Kidney epithelial cell (primary cell): ENCODE measurements around the gene LDB2. TPM values are rescaled to one million over a fixed set of nuclear protein-coding genes. Genes with fewer than 3 reads are reported as not detected.

Source experiments
- DNase-seq: peaks from one replicate; pipeline ENCODE4 v3.0.0-alpha.2; 2010; ENCODE audit warnings: low read depth
- H3K27me3 ChIP-seq: 2 replicates; pipeline ENCODE4 v1.6.0; 2011; ENCODE audit warnings: low read length; ENCODE audit not compliant: control insufficient read depth, insufficient read depth
- H3K36me3 ChIP-seq: 2 replicates; pipeline ENCODE4 v1.5.1; 2011; ENCODE audit warnings: low read length; ENCODE audit not compliant: control insufficient read depth, insufficient read depth
- H3K4me3 ChIP-seq: 2 replicates; pipeline ENCODE4 v1.5.1; 2011; ENCODE audit warnings: low read depth, mild to moderate bottlenecking, control low read depth, low read length
- CTCF ChIP-seq: IDR thresholded peaks from 2 replicates; pipeline ENCODE4 v1.5.1; 2011; ENCODE audit warnings: mild to moderate bottlenecking, moderate library complexity, low read length, control low read depth, inconsistent platforms; ENCODE audit not compliant: insufficient read depth, poor library complexity, severe bottlenecking
- total RNA-seq: library from RNA; depleted of rRNA; stranded (reverse); fragments of >200 nt; gene quantifications from 2 replicates; pipeline ENCODE4 v1.2.3, GENCODE V29; 2015

LDB2 gene
- total RNA-seq, 1 donor from 2014 or later: 0.46 TPM

- Histone ChIP-seq H3K36me3 (no peaks in the 10 kb centered on the region), H3K4me3 (no peak overlapping the region), H3K27me3 (no peaks in the 10 kb centered on the region)
- DNase-seq: no peak
- no peak for TF ChIP-seq CTCF
These were observed 81.2 kb downstream of the LDB2 start for GRCh38 chr4:16817286-16817685.

GRCh38 chr4:16814361-16814760, 84.1 kb downstream of the LDB2 start:
- no peak for TF ChIP-seq CTCF
- Histone ChIP-seq H3K4me3 (no peak overlapping the region), H3K36me3 (no peaks in the 10 kb centered on the region), H3K27me3 (no peaks in the 10 kb centered on the region)
- DNase-seq: no peak

DNA sequence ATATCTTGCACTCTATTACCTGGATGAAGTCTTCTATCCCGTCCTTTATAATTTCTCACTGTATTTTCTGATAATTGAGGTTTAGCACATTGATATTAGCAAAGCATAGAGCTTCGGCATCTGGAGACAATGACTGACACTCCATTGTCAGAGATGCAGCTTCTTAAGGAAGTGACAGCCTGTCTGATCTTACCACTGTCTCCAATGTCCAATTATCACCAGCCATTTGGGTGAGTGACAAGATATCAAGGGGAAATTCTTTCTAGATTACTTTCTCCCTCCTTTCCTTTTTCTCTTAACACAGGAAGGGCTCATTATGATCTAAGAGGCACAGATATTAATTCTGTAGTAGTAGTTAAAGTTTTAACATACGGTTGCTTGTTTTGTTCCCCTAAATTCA, 86.4 kb downstream of the LDB2 start:
- no peak for DNase-seq
- H3K4me3 ChIP-seq: no peak overlapping the region
- no peaks in the 10 kb centered on the region for H3K36me3 ChIP-seq
- H3K27me3 ChIP-seq: no peaks in the 10 kb centered on the region
- no peak for TF ChIP-seq CTCF

DNA sequence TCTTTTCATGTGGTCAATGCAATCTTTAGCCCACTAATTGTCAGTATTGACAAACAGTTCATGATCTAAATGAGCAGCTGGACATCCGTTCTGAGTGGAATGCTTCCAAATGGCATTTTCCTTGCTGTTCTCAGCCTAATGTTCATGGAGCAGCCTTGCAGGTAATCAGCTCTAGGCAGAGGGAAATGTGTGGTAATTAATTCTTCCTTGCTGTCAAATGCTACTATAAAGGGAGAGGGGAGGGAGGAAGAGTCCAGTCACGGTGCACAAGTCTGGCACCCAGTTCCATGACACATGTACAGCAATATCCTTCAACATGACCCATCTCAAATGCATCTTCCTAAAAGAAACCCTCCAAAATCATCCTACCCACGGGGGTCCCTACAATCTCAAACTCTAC, 88.5 kb downstream of the LDB2 start:
- no peak for DNase-seq
- no peak for TF ChIP-seq CTCF
- Histone ChIP-seq H3K27me3 (no peaks in the 10 kb centered on the region), H3K36me3 (no peaks in the 10 kb centered on the region), H3K4me3 (no peak overlapping the region)

DNA sequence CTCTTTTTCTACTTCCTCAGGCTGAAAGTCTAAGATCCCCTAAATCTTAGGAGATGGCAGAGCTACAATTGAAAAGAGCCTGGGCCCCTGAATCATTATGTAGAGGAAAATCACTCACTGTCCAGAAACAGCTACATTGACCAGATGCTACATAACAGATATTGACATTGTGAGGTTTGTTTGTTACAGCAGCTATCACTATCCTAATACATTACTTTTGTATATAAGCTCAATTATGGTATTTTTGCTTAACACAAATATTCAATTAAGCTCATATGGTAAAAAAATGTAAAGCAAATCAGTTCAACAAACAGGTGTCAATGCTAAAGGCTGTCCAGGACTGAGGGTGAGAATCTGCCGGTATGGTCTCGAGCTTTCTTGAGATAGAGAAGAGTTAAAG, 89.4 kb downstream of the LDB2 start:
- H3K27me3 ChIP-seq: no peaks in the 10 kb centered on the region

More for the DNA sequence above, 89.4 kb downstream of the LDB2 start:
- H3K36me3 ChIP-seq: no peaks in the 10 kb centered on the region
- TF ChIP-seq CTCF: no peak
- no peak for DNase-seq
- no peak overlapping the region for H3K4me3 ChIP-seq
